ENCODE data around the gene GMDS.
A peak's percentile ranks its signal among the peaks of the same experiment; 100 is the strongest.

GMDS gene

GRCh38 chr6:1894954-1895353 is 350.5 kb downstream of the GMDS start:
- TF ChIP-seq CTCF (IDR thresholded peaks at IDR 0.05; ENCODE audit: low read depth, low read length): no peak
- in situ Hi-C loops (cut with HindIII; ENCODE audit: low sequenced_read_pairs): no loop called here
- no peak for DNase-seq (ENCODE audit: low read depth, low spot score)
- no peak overlapping the region for H3K4me3 ChIP-seq (ENCODE audit: low read depth, low read length)

GRCh38 chr6:1893470-1894130 is 351.8 kb downstream of the GMDS start:
- in situ Hi-C loops (cut with HindIII; ENCODE audit: low sequenced_read_pairs): no loop called here
- no peak overlapping the region for H3K4me3 ChIP-seq (ENCODE audit: low read depth, low read length)
- no peak for DNase-seq (ENCODE audit: low read depth, low spot score)
- peak; percentile 28 for TF ChIP-seq CTCF (IDR thresholded peaks at IDR 0.05; ENCODE audit: low read depth, low read length)

- H3K4me3 ChIP-seq (ENCODE audit: low read depth, low read length): no peak overlapping the region
- no peak for TF ChIP-seq CTCF (IDR thresholded peaks at IDR 0.05; ENCODE audit: low read depth, low read length)
- in situ Hi-C loops (cut with HindIII; ENCODE audit: low sequenced_read_pairs): no loop called here
- DNase-seq (ENCODE audit: low read depth, low spot score): no peak
Observed at GRCh38 chr6:1892716-1893115, 352.7 kb downstream of the GMDS start.

- in situ Hi-C loops (cut with HindIII; ENCODE audit: low sequenced_read_pairs): no loop called here
- no peak for TF ChIP-seq CTCF (IDR thresholded peaks at IDR 0.05; ENCODE audit: low read depth, low read length)
- H3K4me3 ChIP-seq (ENCODE audit: low read depth, low read length): no peak overlapping the region
- no peak for DNase-seq (ENCODE audit: low read depth, low spot score)
Observed at GRCh38 chr6:1890987-1891386, 354.4 kb downstream of the GMDS start.

- TF ChIP-seq CTCF (IDR thresholded peaks at IDR 0.05; ENCODE audit: low read depth, low read length): no peak
- DNase-seq (ENCODE audit: low read depth, low spot score): no peak
- in situ Hi-C loops (cut with HindIII; ENCODE audit: low sequenced_read_pairs): no loop called here
- no peak overlapping the region for H3K4me3 ChIP-seq (ENCODE audit: low read depth, low read length)
Observed at GRCh38 chr6:1890071-1890470, 355.3 kb downstream of the GMDS start.

- in situ Hi-C loops (cut with HindIII; ENCODE audit: low sequenced_read_pairs): no loop called here
- DNase-seq (ENCODE audit: low read depth, low spot score): peak; percentile 70
- no peak for TF ChIP-seq CTCF (IDR thresholded peaks at IDR 0.05; ENCODE audit: low read depth, low read length)
- H3K4me3 ChIP-seq (ENCODE audit: low read depth, low read length): no peak overlapping the region
Observed at GRCh38 chr6:1885576-1886011, 359.8 kb downstream of the GMDS start.
